ENCODE data around the gene DLX2. TPM values are rescaled to one million over a fixed set of nuclear protein-coding genes. Genes with fewer than 3 reads are reported as not detected.

DLX2 gene
- total and polyA plus RNA-seq, 2 donors (not counting 3 experiments of a cell fraction or from before 2014, with no cell fraction given): not detected

DNA sequence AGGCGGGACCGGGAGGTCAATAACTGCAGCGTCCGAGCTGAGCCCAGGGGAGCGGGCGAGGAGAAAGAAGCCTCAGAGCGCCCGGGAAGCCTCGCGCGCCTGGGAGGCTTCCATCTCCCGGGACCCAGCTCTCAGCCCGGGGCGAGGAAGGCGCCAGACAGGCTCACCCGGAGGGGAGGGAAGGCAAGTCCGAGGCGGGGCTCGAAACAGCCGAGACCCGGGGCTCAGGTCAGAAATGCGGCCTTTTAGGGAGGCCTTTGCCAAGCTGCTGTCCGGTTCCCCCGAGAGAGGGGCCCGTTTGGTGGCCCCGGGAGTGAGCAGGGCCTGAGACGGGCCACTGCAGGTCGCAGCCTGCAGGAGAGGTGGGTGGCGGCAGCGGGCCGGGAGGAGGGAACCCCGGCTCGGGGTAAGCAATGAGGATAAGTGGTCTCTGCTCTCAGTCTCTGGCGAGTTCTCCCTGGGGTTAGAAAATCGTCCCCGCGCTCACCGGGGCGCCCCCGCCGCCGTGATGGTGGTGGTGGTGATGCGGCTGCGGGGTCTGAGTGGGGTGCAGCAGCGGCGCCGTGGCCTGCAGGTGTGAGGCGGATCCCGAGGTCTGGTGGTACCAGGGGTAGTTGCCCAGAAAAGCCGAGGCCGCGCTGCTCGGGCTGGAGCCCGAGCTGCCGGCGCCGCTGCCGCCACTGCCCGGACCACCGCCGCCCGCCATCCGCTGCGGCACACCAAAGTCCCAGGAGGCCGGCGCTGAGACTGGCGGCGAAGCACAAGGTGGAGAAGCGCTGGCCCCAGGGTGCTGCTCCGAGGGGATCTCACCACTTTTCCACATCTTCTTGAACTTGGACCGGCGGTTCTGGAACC lies 2.4 kb downstream of the DLX2 start:
- ChIA-PET POLR2A (interaction anchor here (0.6 kb wide), 1 partner anchor 90 kb away, joined by 4 read pairs; no protein-coding TSS in a partner anchor), CTCF (interaction anchor here (1.6 to 8.6 kb wide), 4 partner anchors 13 to 395 kb away, joined by 3 to 193 read pairs (median 6); partner anchors contain the start of gene DLX1)
- H3K9me1 ChIP-seq (replicated peaks; ENCODE audit: control insufficient read depth, extremely low read depth, insufficient read depth, low read length): no peaks in the 10 kb centered on the region
- peak; percentile 91 for TF ChIP-seq EZH2 (IDR thresholded peaks at IDR 0.05; ENCODE audit: borderline replicate concordance, low read depth, low read length, severe bottlenecking)
- no peak for TF ChIP-seq MYC (IDR thresholded peaks at IDR 0.05; ENCODE audit: low read depth, low read length)
- FAIRE-seq (no peak), DNase-seq (ENCODE audit: low read depth, low spot score) (no peak)
- dilution Hi-C loops (cut with MboI; ENCODE audit: extremely low pct_ligation_motif_present, low sequenced_read_pairs): no loop called here
- H3K79me2 ChIP-seq (ENCODE audit: control insufficient read depth, insufficient read depth, low read length): no peaks in the 10 kb centered on the region
- no peak overlapping the region for H3K9ac ChIP-seq (replicated peaks; ENCODE audit: extremely low read depth, insufficient read depth, low read length)
- no peaks in the 10 kb centered on the region for H4K20me1 ChIP-seq (replicated peaks; ENCODE audit: control insufficient read depth, extremely low read depth, insufficient read depth, low read length)
- no peak overlapping the region for H3K27ac ChIP-seq (ENCODE audit: insufficient read depth, low read depth, low read length)
- no peak overlapping the region for H3K4me3 ChIP-seq (replicated peaks in 1 of 3; ENCODE audit: insufficient read depth in 1 of 3, low read depth in 1 of 3, low read length in 3 of 3)
- no TSS peak for BruUV-seq (replicated peaks)
- H2AFZ ChIP-seq (ENCODE audit: low read depth, low read length): no peak overlapping the region
- H3K4me1 ChIP-seq (ENCODE audit: control insufficient read depth, extremely low read depth, insufficient read depth, low read length): peaks cover 43% of the 10 kb centered on the region
- H3K27me3 ChIP-seq (ENCODE audit: control insufficient read depth in 2 of 2, insufficient read depth in 2 of 2, low read length in 2 of 2): peaks cover 35 to 69% of the 10 kb centered on the region in 2 experiments
- intact Hi-C loops (cut with micrococcal nuclease): loop anchor here (5.0 to 10.0 kb wide), 3 partner anchors 206 to 1126 kb away; partner anchors contain the start of genes DYNC1I2 and SLC25A12
- no peaks in the 10 kb centered on the region for H3K9me3 ChIP-seq (replicated peaks; ENCODE audit: control insufficient read depth, insufficient read depth, low read length)
- H3K36me3 ChIP-seq (ENCODE audit: control insufficient read depth in 2 of 2, extremely low read depth in 1 of 2, insufficient read depth in 2 of 2, low read length in 2 of 2): no peaks in the 10 kb centered on the region
- no peak overlapping the region for H3K4me2 ChIP-seq (ENCODE audit: insufficient read depth, low read length)

DNA sequence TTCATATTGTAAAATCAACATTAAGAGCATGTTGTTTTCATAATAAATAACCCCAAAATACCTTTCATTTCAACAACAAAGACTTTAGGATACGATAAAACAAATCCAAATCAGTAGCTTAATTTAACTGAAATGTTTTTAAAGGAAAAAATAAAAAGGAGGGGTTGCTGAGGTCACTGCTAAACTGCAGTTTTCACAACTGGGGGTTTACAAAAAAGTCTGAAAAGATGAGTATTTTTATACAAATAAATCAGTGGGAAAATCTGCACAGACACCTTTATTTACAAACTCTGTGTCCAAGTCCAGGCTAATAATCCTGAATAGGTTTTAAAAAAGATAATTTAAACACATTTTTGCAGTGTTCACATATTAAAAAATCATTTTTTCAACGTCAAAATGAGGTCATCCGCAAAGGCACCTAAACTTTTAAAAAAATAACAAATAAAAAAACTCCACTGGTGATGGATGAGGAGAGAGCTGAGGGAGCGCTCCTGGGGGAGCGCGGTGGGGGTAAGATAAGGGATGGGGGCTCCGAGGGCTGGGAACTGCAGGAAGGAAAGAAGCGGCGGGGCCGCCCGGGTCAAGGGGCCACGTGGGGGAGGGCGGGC lies 3.1 kb downstream of the DLX2 start:
- POLR2A ChIA-PET: no interaction called here
- Histone ChIP-seq H3K4me3 (replicated peaks in 1 of 3; ENCODE audit: insufficient read depth in 1 of 3, low read depth in 1 of 3, low read length in 3 of 3) (peak overlapping the region in 1 of 3 experiments; percentile 30), H3K36me3 (ENCODE audit: control insufficient read depth in 2 of 2, extremely low read depth in 1 of 2, insufficient read depth in 2 of 2, low read length in 2 of 2) (no peaks in the 10 kb centered on the region), H2AFZ (ENCODE audit: low read depth, low read length) (no peak overlapping the region), H3K4me2 (ENCODE audit: insufficient read depth, low read length) (peak overlapping the region; percentile 77), H3K27ac (ENCODE audit: insufficient read depth, low read depth, low read length) (no peak overlapping the region), H3K9me3 (replicated peaks; ENCODE audit: control insufficient read depth, insufficient read depth, low read length) (no peaks in the 10 kb centered on the region), H3K4me1 (ENCODE audit: control insufficient read depth, extremely low read depth, insufficient read depth, low read length) (peaks cover 48% of the 10 kb centered on the region), H4K20me1 (replicated peaks; ENCODE audit: control insufficient read depth, extremely low read depth, insufficient read depth, low read length) (no peaks in the 10 kb centered on the region), H3K9ac (replicated peaks; ENCODE audit: extremely low read depth, insufficient read depth, low read length) (no peak overlapping the region), H3K79me2 (ENCODE audit: control insufficient read depth, insufficient read depth, low read length) (no peaks in the 10 kb centered on the region), H3K27me3 (ENCODE audit: control insufficient read depth in 2 of 2, insufficient read depth in 2 of 2, low read length in 2 of 2) (peaks cover 37 to 74% of the 10 kb centered on the region in 2 experiments), H3K9me1 (replicated peaks; ENCODE audit: control insufficient read depth, extremely low read depth, insufficient read depth, low read length) (no peaks in the 10 kb centered on the region)
- BruUV-seq (replicated peaks): no TSS peak
- FAIRE-seq (peak; percentile 37), DNase-seq (ENCODE audit: low read depth, low spot score) (no peak)
- intact Hi-C loops (cut with micrococcal nuclease): loop anchor here (5.0 to 10.0 kb wide), 3 partner anchors 205 to 1125 kb away; partner anchors contain the start of genes DYNC1I2 and SLC25A12
- TF ChIP-seq POLR2AphosphoS5 (IDR thresholded peaks at IDR 0.05; ENCODE audit: insufficient read depth, low read depth, low read length) (no peak), EZH2 (IDR thresholded peaks at IDR 0.05; ENCODE audit: borderline replicate concordance, low read depth, low read length, severe bottlenecking) (no peak), POLR2A (IDR thresholded peaks at IDR 0.05; ENCODE audit: low read depth, low read length) (no peak), MYC (IDR thresholded peaks at IDR 0.05; ENCODE audit: low read depth, low read length) (no peak)
- dilution Hi-C loops (cut with MboI; ENCODE audit: extremely low pct_ligation_motif_present, low sequenced_read_pairs): no loop called here
- CTCF ChIA-PET: interaction anchor here (0.9 to 1.7 kb wide), 8 partner anchors 9 to 526 kb away, joined by 3 to 8 read pairs (median 4); partner anchors contain the start of gene DLX1
